HEK293 (cell line): ENCODE data around the gene RNF135.
A peak's percentile ranks its signal among the peaks of the same experiment; 100 is the strongest.
"Not testable (repeated sequence)": the region's sequence is repeated elsewhere in the genome, so short reads cannot be mapped to it uniquely, and the experiment has no call there.

ENCODE experiments used
- CTCF ChIA-PET: fragments of 350-600 bp; formaldehyde crosslinking; extraction: SDS; loops from one replicate; lab custom pipeline; 2021; ENCODE audit warnings: antibody characterized with exemption; lab: Yijun Ruan, JAX
- POLR2A ChIA-PET: fragments of 300-600 bp; formaldehyde crosslinking; extraction: SDS; loops from one replicate; lab custom pipeline; 2020; ENCODE audit warnings: antibody characterized with exemption, inconsistent platforms; lab: Yijun Ruan, JAX
- H3K27ac ChIP-seq: fragments of 200-500 bp; sonication (Bioruptor generic); 2 replicates; pipeline ENCODE4 v1.5.1; 2014; ENCODE audit warnings: low read depth, low read length, control low read depth, inconsistent platforms; ENCODE audit errors: extremely low read depth
- H3K36me3 ChIP-seq, 2 experiments: fragments of 200-500 bp in 1 of 2; sonication (Bioruptor generic) in 1 of 2; 1 replicate in 1 of 2; 2 replicates in 1 of 2; pipeline ENCODE4 v1.5.1; 2014 to 2017; ENCODE audit warnings: inconsistent platforms in 2 of 2, low read length in 2 of 2; ENCODE audit not compliant: control insufficient read depth in 2 of 2, insufficient read depth in 1 of 2
- H3K4me1 ChIP-seq: fragments of 200-500 bp; sonication (Bioruptor generic); 2 replicates; pipeline ENCODE4 v1.5.1; 2014; ENCODE audit warnings: mild to moderate bottlenecking, low read length, inconsistent platforms; ENCODE audit not compliant: control insufficient read depth, insufficient read depth
- H3K4me3 ChIP-seq: 2 replicates; pipeline ENCODE4 v1.5.1; 2011; ENCODE audit warnings: low read depth, mild to moderate bottlenecking, control low read depth, low read length, moderate library complexity
- H3K9me3 ChIP-seq: fragments of 200-500 bp; sonication (Bioruptor generic); 2 replicates; pipeline ENCODE4 v1.5.1; 2014; ENCODE audit warnings: low read depth, low read length, inconsistent platforms; ENCODE audit not compliant: control insufficient read depth, insufficient read depth
- GLI2 ChIP-seq: fragments of 450-650 bp; formaldehyde crosslinking; IDR thresholded peaks from 2 replicates; pipeline ENCODE4; 2017; ENCODE audit warnings: missing biosample characterization, missing genetic modification characterization, low read depth, borderline replicate concordance
- PRDM1 ChIP-seq: fragments of 450-650 bp; formaldehyde crosslinking; IDR thresholded peaks from 2 replicates; pipeline ENCODE4; 2016; ENCODE audit warnings: missing biosample characterization, missing genetic modification characterization
- ZBTB21 ChIP-seq: fragments of 450-650 bp; formaldehyde crosslinking; IDR thresholded peaks from 2 replicates; pipeline ENCODE4 v1.5.1; 2017; ENCODE audit warnings: missing biosample characterization, missing genetic modification characterization
- ZBTB8A ChIP-seq: fragments of 450-650 bp; formaldehyde crosslinking; IDR thresholded peaks from 2 replicates; pipeline ENCODE4 v1.5.1; 2016; ENCODE audit warnings: missing biosample characterization, missing genetic modification characterization
- ZNF138 ChIP-seq: fragments of 450-650 bp; formaldehyde crosslinking; IDR thresholded peaks from 2 replicates; pipeline ENCODE4 v1.5.1; 2016; ENCODE audit warnings: missing biosample characterization, missing genetic modification characterization, borderline replicate concordance
- ZNF202 ChIP-seq: fragments of 450-650 bp; formaldehyde crosslinking; IDR thresholded peaks from 2 replicates; pipeline ENCODE4 v1.5.1; 2016; ENCODE audit warnings: missing biosample characterization, missing genetic modification characterization, borderline replicate concordance
- ZNF266 ChIP-seq: fragments of 450-650 bp; formaldehyde crosslinking; IDR thresholded peaks from 2 replicates; pipeline ENCODE4 v1.5.1; 2016; ENCODE audit warnings: missing biosample characterization, missing genetic modification characterization, low read depth
- ZNF354C ChIP-seq: fragments of 450-650 bp; formaldehyde crosslinking; IDR thresholded peaks from 2 replicates; pipeline ENCODE4 v1.5.1; 2016; ENCODE audit warnings: missing biosample characterization, missing genetic modification characterization, low read depth, borderline replicate concordance
- ZNF394 ChIP-seq: fragments of 450-650 bp; formaldehyde crosslinking; IDR thresholded peaks from 2 replicates; pipeline ENCODE4 v1.5.1; 2016; ENCODE audit warnings: missing biosample characterization, missing genetic modification characterization, mild to moderate bottlenecking, moderate library complexity, borderline replicate concordance
- ZNF404 ChIP-seq: fragments of 450-650 bp; formaldehyde crosslinking; IDR thresholded peaks from 2 replicates; pipeline ENCODE4 v1.5.1; 2017; ENCODE audit warnings: missing biosample characterization, missing genetic modification characterization
- ZNF426 ChIP-seq: fragments of 450-650 bp; formaldehyde crosslinking; IDR thresholded peaks from 2 replicates; pipeline ENCODE4 v1.5.1; 2017; ENCODE audit warnings: missing biosample characterization, missing genetic modification characterization, mild to moderate bottlenecking, inconsistent platforms, moderate library complexity
- ZNF433 ChIP-seq: fragments of 450-650 bp; formaldehyde crosslinking; IDR thresholded peaks from 2 replicates; pipeline ENCODE4 v1.5.1; 2016; ENCODE audit warnings: missing biosample characterization, missing genetic modification characterization, low read depth
- ZNF510 ChIP-seq: fragments of 450-650 bp; formaldehyde crosslinking; IDR thresholded peaks from 2 replicates; pipeline ENCODE4 v1.5.1; 2018; ENCODE audit warnings: mild to moderate bottlenecking, missing genetic modification characterization, missing biosample characterization; ENCODE audit not compliant: insufficient replicate concordance
- ZNF555 ChIP-seq: fragments of 450-650 bp; formaldehyde crosslinking; conservative IDR thresholded peaks from 2 replicates; pipeline ENCODE4 v1.5.1; 2017; ENCODE audit warnings: missing biosample characterization, mild to moderate bottlenecking, missing genetic modification characterization, inconsistent platforms
- ZNF558 ChIP-seq: fragments of 450-650 bp; formaldehyde crosslinking; IDR thresholded peaks from 2 replicates; pipeline ENCODE4 v1.5.1; 2016; ENCODE audit warnings: missing biosample characterization, missing genetic modification characterization
- ZNF560 ChIP-seq: fragments of 450-650 bp; formaldehyde crosslinking; IDR thresholded peaks from 2 replicates; pipeline ENCODE4 v1.5.1; 2017; ENCODE audit warnings: missing biosample characterization, missing genetic modification characterization, borderline replicate concordance
- ZNF623 ChIP-seq: fragments of 450-650 bp; formaldehyde crosslinking; IDR thresholded peaks from 2 replicates; pipeline ENCODE4 v1.5.1; 2016; ENCODE audit warnings: missing biosample characterization, missing genetic modification characterization
- ZNF629 ChIP-seq: fragments of 450-650 bp; formaldehyde crosslinking; IDR thresholded peaks from 2 replicates; pipeline ENCODE4 v1.5.1; 2017; ENCODE audit warnings: missing biosample characterization, missing genetic modification characterization
- ZNF664 ChIP-seq: fragments of 450-650 bp; formaldehyde crosslinking; IDR thresholded peaks from 2 replicates; pipeline ENCODE4 v1.5.1; 2016; ENCODE audit warnings: missing biosample characterization, missing genetic modification characterization
- ZSCAN4 ChIP-seq: fragments of 450-650 bp; formaldehyde crosslinking; IDR thresholded peaks from 2 replicates; pipeline ENCODE4 v1.5.1; 2017; ENCODE audit warnings: missing biosample characterization, missing genetic modification characterization

RNF135 gene

GRCh38 chr17:31040837-31041236, 70.0 kb downstream of the RNF135 start (continued):
- peak; percentile 35 for TF ChIP-seq ZNF510 (tag by site-specific recombination)
- TF ChIP-seq ZNF202 (tag by site-specific recombination) = peak; percentile 47; the same call in 1 of the 2 replicates
- 0 out of 2 replicates have a peak, but pooled peaks have one; percentile 21 for TF ChIP-seq ZNF433
- TF ChIP-seq ZNF138 (tag by site-specific recombination) = 0 out of 2 replicates have a peak, but pooled peaks have one; percentile 31
- TF ChIP-seq GLI2 (tag by site-specific recombination) = peak; percentile 18; the same call in 1 of the 2 replicates
- TF ChIP-seq ZNF266 (tag by site-specific recombination) = peak; percentile 69; the same call in 1 of the 2 replicates
- TF ChIP-seq ZNF629 (tag by site-specific recombination) = 0 out of 2 replicates have a peak, but pooled peaks have one; percentile 37
- 0 out of 2 replicates have a peak, but pooled peaks have one; percentile 54 for TF ChIP-seq ZNF354C (tag by site-specific recombination)
- peak; percentile 70 for TF ChIP-seq ZNF426
- TF ChIP-seq ZNF555 (tag by site-specific recombination) = peak; percentile 69
- peak; percentile 25; the same call in 1 of the 2 replicates for TF ChIP-seq ZBTB21 (tag by site-specific recombination)
- 0 out of 2 replicates have a peak, but pooled peaks have one; percentile 34 for TF ChIP-seq ZNF664
- peak; percentile 71 for TF ChIP-seq ZNF560
- TF ChIP-seq ZNF404 (tag by site-specific recombination) = peak; percentile 65; the same call in 1 of the 2 replicates
- TF ChIP-seq ZBTB8A = peak; percentile 65
- peak; percentile 91; the same call in 1 of the 2 replicates for TF ChIP-seq ZNF394 (tag by site-specific recombination)
- peak; percentile 61 for TF ChIP-seq ZNF623 (tag by site-specific recombination)
- peak; percentile 62; the same call in 1 of the 2 replicates for TF ChIP-seq ZNF558 (tag by site-specific recombination)
- TF ChIP-seq, all 188 proteins: peak for 23; not testable (repeated sequence) for 165

- H3K9me3 ChIP-seq, H3K27ac ChIP-seq, POLR2A ChIA-PET, H3K4me3 ChIP-seq, CTCF ChIA-PET, H3K4me1 ChIP-seq, H3K36me3 ChIP-seq: not testable (repeated sequence)
- TF ChIP-seq ZSCAN4 (tag by site-specific recombination) = peak; percentile 100
Measured at GRCh38 chr17:31042378-31042777, 71.5 kb downstream of the RNF135 start.

- POLR2A ChIA-PET, H3K4me3 ChIP-seq, H3K27ac ChIP-seq, H3K36me3 ChIP-seq, H3K4me1 ChIP-seq, CTCF ChIA-PET, H3K9me3 ChIP-seq: not testable (repeated sequence)
- TF ChIP-seq PRDM1 (tag by site-specific recombination) = 0 out of 2 replicates have a peak, but pooled peaks have one; percentile 7
Measured at GRCh38 chr17:31046856-31047425, 76.1 kb downstream of the RNF135 start.
